K562 (cell line): ENCODE data around the gene AFDN.

Source experiments
- ATF7 ChIP-seq: fragments of 450-650 bp; IDR thresholded peaks from 2 replicates; pipeline ENCODE4 v1.7.1; 2014; ENCODE audit warnings: mild to moderate bottlenecking, moderate library complexity
- CHCHD3 ChIP-seq: fragments of 250-450 bp; sonication (Bioruptor Pico); IDR thresholded peaks from 2 replicates; pipeline ENCODE4 v2.1.2; 2022; ENCODE audit warnings: mild to moderate bottlenecking
- CHD2 ChIP-seq: IDR thresholded peaks from 2 replicates; pipeline ENCODE4 v1.6.1; 2011; ENCODE audit warnings: low read depth, low read length
- SETDB1 ChIP-seq: IDR thresholded peaks from one replicate; pipeline ENCODE4 v1.6.1; 2012; ENCODE audit warnings: low read length, control low read depth, inconsistent platforms
- SIN3A ChIP-seq, 2 experiments: fragments of 150-350 bp in 1 of 2; IDR thresholded peaks; 2 replicates each; pipeline ENCODE4 v1.6.1; 2011 to 2016; ENCODE audit warnings: borderline replicate concordance in 2 of 2, low read depth in 2 of 2, low read length in 2 of 2, mild to moderate bottlenecking in 2 of 2, moderate library complexity in 2 of 2; ENCODE audit not compliant: control insufficient read depth in 1 of 2
- SP1 ChIP-seq: sonication (generic); formaldehyde crosslinking; IDR thresholded peaks from 2 replicates; pipeline ENCODE4 v1.8.1; 2022; ENCODE audit warnings: mild to moderate bottlenecking, missing genetic modification reagents
- ZBTB1 ChIP-seq: sonication (generic); formaldehyde crosslinking; IDR thresholded peaks from 2 replicates; pipeline ENCODE4 v1.8.1; 2023; ENCODE audit warnings: missing genetic modification reagents, low read depth, mild to moderate bottlenecking, borderline replicate concordance
- TF ChIP-seq, protein P1 (sequence below): fragments of 250-450 bp; sonication (Bioruptor Pico); IDR thresholded peaks from 2 replicates; pipeline ENCODE4 v1.5.0; 2021
- TF ChIP-seq, protein P2 (sequence below), 3 experiments: IDR thresholded peaks in 2 of 3; conservative IDR thresholded peaks in 1 of 3; 2 replicates each; pipeline ENCODE4 v1.5.1; 2011 to 2012; ENCODE audit warnings: low read length in 3 of 3, mild to moderate bottlenecking in 3 of 3, control low read depth in 2 of 3, improper control_type of control experiment in 1 of 3, inconsistent platforms in 1 of 3, low read depth in 1 of 3, mixed read lengths in 1 of 3, moderate library complexity in 1 of 3; ENCODE audit not compliant: insufficient read depth in 2 of 3
- TF ChIP-seq, protein P3 (sequence below): sonication (generic); formaldehyde crosslinking; IDR thresholded peaks from 2 replicates; pipeline ENCODE4 v1.8.1; 2023; ENCODE audit warnings: mild to moderate bottlenecking, missing genetic modification reagents
- TF ChIP-seq, protein P4 (sequence below): fragments of 250-450 bp; sonication (Bioruptor Pico); IDR thresholded peaks from 2 replicates; pipeline ENCODE4 v1.8.0; 2021; ENCODE audit warnings: mild to moderate bottlenecking, moderate library complexity

DNA sequence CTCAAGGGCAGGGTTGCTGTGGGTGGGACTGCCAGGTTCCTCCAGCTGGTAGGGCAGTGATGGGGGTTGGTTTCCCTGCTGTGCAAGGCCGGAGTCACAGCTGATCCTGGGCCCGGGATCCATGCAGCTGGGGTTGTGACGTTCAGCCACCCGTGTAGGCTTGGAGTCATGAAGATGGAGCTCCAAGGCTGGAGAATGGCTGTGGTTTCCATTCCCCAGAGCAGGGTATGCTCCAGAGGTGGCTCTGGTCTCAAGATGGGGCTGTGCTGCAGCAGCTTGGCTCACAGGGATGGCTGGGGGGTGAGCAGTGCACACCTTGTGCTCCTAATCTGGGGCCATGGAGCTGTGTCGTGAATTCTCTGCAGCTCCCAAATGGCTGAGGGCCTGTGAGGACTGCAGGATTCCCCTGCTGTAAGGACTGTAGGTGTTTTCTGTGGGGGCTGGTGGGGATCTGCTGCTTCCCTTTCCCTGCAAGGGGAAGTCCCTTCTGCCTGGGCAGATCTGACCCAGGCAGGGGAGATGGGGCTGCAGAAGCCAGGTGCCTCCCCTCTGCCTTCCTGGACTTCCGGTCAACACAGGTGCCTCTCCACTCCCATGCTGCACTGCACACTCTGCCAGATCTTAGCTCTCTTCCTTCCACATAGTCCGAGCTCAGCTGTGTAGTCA is 186.7 kb downstream of the AFDN start:
- TF ChIP-seq SETDB1 (no peak), CHCHD3 (CRISPR knock-in tag) (no peak), ZBTB1 (no peak), CHD2 (no peak), ATF7 (no peak), SIN3A (IDR thresholded peaks at IDR 0.05; ENCODE audit: borderline replicate concordance in 2 of 2, control insufficient read depth in 1 of 2, low read depth in 2 of 2, low read length in 2 of 2) (no peak), SP1 (CRISPR knock-in tag) (no peak)
- TF ChIP-seq, protein P1, sequence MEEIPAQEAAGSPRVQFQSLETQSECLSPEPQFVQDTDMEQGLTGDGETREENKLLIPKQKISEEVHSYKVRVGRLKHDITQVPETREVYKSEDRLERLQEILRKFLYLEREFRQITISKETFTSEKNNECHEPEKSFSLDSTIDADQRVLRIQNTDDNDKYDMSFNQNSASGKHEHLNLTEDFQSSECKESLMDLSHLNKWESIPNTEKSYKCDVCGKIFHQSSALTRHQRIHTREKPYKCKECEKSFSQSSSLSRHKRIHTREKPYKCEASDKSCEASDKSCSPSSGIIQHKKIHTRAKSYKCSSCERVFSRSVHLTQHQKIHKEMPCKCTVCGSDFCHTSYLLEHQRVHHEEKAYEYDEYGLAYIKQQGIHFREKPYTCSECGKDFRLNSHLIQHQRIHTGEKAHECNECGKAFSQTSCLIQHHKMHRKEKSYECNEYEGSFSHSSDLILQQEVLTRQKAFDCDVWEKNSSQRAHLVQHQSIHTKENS: no peak
- TF ChIP-seq, protein P2, sequence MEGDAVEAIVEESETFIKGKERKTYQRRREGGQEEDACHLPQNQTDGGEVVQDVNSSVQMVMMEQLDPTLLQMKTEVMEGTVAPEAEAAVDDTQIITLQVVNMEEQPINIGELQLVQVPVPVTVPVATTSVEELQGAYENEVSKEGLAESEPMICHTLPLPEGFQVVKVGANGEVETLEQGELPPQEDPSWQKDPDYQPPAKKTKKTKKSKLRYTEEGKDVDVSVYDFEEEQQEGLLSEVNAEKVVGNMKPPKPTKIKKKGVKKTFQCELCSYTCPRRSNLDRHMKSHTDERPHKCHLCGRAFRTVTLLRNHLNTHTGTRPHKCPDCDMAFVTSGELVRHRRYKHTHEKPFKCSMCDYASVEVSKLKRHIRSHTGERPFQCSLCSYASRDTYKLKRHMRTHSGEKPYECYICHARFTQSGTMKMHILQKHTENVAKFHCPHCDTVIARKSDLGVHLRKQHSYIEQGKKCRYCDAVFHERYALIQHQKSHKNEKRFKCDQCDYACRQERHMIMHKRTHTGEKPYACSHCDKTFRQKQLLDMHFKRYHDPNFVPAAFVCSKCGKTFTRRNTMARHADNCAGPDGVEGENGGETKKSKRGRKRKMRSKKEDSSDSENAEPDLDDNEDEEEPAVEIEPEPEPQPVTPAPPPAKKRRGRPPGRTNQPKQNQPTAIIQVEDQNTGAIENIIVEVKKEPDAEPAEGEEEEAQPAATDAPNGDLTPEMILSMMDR (IDR thresholded peaks at IDR 0.05 in 2 of 3, conservative IDR thresholded peaks at IDR 0.05 in 1 of 3; ENCODE audit: insufficient read depth in 2 of 3, low read depth in 1 of 3, low read length in 3 of 3): no peak
- TF ChIP-seq, protein P3, sequence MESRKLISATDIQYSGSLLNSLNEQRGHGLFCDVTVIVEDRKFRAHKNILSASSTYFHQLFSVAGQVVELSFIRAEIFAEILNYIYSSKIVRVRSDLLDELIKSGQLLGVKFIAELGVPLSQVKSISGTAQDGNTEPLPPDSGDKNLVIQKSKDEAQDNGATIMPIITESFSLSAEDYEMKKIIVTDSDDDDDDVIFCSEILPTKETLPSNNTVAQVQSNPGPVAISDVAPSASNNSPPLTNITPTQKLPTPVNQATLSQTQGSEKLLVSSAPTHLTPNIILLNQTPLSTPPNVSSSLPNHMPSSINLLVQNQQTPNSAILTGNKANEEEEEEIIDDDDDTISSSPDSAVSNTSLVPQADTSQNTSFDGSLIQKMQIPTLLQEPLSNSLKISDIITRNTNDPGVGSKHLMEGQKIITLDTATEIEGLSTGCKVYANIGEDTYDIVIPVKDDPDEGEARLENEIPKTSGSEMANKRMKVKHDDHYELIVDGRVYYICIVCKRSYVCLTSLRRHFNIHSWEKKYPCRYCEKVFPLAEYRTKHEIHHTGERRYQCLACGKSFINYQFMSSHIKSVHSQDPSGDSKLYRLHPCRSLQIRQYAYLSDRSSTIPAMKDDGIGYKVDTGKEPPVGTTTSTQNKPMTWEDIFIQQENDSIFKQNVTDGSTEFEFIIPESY: no peak
- TF ChIP-seq, protein P4, sequence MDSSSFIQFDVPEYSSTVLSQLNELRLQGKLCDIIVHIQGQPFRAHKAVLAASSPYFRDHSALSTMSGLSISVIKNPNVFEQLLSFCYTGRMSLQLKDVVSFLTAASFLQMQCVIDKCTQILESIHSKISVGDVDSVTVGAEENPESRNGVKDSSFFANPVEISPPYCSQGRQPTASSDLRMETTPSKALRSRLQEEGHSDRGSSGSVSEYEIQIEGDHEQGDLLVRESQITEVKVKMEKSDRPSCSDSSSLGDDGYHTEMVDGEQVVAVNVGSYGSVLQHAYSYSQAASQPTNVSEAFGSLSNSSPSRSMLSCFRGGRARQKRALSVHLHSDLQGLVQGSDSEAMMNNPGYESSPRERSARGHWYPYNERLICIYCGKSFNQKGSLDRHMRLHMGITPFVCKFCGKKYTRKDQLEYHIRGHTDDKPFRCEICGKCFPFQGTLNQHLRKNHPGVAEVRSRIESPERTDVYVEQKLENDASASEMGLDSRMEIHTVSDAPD (CRISPR knock-in tag): no peak
